GM19099 (cell line): ENCODE results near the gene CD8B2.
"Not testable (repeated sequence)": the region's sequence is repeated elsewhere in the genome, so short reads cannot be mapped to it uniquely, and the experiment has no call there.

Source experiments
- POLR2A ChIP-seq: IDR thresholded peaks from 3 replicates; pipeline ENCODE4 v1.6.1; 2011; ENCODE audit warnings: low read depth; ENCODE audit not compliant: insufficient read length; ENCODE audit errors: extremely low read depth

The CD8B2 gene

GRCh38 chr2:106486551-106487385 is at the start of gene CD8B2:
Gene CD8B2 (plus strand): TSS chr2:106487364. CDS start chr2:106487427, 63 bp downstream.
- TF ChIP-seq POLR2A: not testable (repeated sequence)

- TF ChIP-seq POLR2A: not testable (repeated sequence)
Observed at GRCh38 chr2:106468107-106468506, 19.1 kb upstream of the CD8B2 start, which contains the start of gene RGPD3. Gene RGPD3 (minus strand): TSS chr2:106468413. CDS start chr2:106468288, 125 bp downstream.

GRCh38 chr2:106516436-106516835 is 29.3 kb downstream of the CD8B2 start:
- TF ChIP-seq POLR2A: no peak

- TF ChIP-seq POLR2A: no peak
Observed at GRCh38 chr2:106516864-106517263, 29.7 kb downstream of the CD8B2 start.

- TF ChIP-seq POLR2A: no peak
Observed at GRCh38 chr2:106517329-106517728, 30.2 kb downstream of the CD8B2 start.

- no peak for TF ChIP-seq POLR2A
Observed at GRCh38 chr2:106519767-106520166, 32.6 kb downstream of the CD8B2 start.

- TF ChIP-seq POLR2A: no peak
Observed at GRCh38 chr2:106521016-106521415, 33.9 kb downstream of the CD8B2 start.

- no peak for TF ChIP-seq POLR2A
Observed at GRCh38 chr2:106523976-106524665, 37.0 kb downstream of the CD8B2 start.

GRCh38 chr2:106530866-106531265 is 43.7 kb downstream of the CD8B2 start:
- TF ChIP-seq POLR2A: no peak

- no peak for TF ChIP-seq POLR2A
Observed at GRCh38 chr2:106531676-106532214, 44.6 kb downstream of the CD8B2 start.

GRCh38 chr2:106532236-106532635 is 45.1 kb downstream of the CD8B2 start:
- no peak for TF ChIP-seq POLR2A

- no peak for TF ChIP-seq POLR2A
Observed at GRCh38 chr2:106534471-106534870, 47.3 kb downstream of the CD8B2 start.

- TF ChIP-seq POLR2A: no peak
Observed at GRCh38 chr2:106536490-106536889, 49.3 kb downstream of the CD8B2 start.

GRCh38 chr2:106537047-106537446 is 49.9 kb downstream of the CD8B2 start:
- TF ChIP-seq POLR2A: no peak

GRCh38 chr2:106537791-106538191 is 50.6 kb downstream of the CD8B2 start:
- TF ChIP-seq POLR2A: no peak

GRCh38 chr2:106540886-106541285 is 53.7 kb downstream of the CD8B2 start:
- no peak for TF ChIP-seq POLR2A
